ENCODE measurements around the gene VAX1.

The VAX1 gene

DNA sequence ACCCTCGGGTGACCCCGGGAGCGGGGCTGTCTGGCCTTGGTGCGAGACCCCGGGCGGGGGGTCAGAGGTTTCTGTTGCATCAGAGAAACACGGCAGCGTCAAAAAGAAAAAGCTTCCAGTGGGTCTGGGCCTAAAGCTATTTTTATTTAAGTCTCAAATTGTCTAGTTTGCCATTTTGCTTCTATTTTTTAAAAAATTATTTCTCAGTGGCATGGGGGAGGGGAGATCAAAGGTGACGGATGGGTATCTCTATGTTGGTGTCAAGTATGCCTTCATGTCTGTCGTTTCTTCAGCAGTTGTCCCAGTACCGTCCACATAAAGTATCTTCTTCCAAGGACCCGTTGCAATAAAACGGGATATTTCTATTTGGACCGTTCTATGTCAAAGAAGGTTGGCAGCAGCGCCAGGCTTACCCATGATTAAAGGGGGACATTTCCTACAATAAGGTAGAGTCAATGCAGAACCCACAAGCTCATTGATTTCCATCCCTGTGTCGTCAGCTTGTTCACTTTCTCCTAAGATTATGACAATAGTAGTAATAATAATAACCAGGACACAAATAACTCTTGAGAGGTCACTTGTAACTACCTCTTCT lies 26.0 kb upstream of the VAX1 start:
- no peak for DNase-seq

DNA sequence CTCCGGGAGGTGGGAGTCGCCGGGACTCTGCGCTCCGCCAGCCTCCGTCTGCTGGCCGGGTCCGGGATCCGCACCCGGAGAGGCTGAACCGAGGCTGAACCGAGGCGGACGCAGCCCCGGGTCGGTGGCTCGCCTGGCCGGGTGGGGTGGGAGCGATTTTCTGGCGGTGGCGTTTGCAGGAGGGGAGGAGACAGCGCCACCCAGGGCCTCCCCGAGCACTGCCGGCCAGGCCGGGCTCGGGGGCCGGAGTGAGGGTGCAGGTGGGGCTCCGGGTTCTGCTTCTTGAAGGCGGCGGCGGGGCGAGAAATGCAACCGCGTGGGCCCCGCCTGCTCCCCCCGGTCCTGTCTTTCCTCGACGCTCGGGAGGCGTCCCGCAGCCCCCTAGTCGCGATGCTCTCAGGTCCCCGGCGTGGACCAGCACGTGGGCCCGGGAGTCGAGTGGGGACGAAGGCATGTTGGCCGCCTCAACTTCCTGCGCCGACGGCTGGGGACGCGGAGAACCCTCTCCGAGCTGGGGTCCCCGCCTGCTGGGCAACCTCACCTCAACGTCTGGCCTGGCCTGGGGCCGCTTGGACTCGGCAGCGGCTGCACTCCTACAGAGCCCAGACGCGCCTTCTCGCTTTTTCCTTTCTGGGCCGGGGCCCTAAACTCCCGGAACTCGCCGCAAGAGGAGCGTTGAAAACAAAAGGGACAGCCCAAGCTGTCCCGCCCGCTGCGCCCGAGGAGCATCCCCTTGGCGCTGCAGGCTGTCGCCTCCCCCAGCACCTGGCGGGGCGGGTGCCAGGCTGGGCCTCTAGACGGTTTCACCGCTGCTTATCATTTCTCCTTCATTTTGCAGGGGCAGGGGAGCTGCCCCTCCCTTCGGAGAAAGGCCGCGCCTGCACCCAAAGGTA lies 25.2 kb upstream of the VAX1 start:
- no peak for DNase-seq

DNA sequence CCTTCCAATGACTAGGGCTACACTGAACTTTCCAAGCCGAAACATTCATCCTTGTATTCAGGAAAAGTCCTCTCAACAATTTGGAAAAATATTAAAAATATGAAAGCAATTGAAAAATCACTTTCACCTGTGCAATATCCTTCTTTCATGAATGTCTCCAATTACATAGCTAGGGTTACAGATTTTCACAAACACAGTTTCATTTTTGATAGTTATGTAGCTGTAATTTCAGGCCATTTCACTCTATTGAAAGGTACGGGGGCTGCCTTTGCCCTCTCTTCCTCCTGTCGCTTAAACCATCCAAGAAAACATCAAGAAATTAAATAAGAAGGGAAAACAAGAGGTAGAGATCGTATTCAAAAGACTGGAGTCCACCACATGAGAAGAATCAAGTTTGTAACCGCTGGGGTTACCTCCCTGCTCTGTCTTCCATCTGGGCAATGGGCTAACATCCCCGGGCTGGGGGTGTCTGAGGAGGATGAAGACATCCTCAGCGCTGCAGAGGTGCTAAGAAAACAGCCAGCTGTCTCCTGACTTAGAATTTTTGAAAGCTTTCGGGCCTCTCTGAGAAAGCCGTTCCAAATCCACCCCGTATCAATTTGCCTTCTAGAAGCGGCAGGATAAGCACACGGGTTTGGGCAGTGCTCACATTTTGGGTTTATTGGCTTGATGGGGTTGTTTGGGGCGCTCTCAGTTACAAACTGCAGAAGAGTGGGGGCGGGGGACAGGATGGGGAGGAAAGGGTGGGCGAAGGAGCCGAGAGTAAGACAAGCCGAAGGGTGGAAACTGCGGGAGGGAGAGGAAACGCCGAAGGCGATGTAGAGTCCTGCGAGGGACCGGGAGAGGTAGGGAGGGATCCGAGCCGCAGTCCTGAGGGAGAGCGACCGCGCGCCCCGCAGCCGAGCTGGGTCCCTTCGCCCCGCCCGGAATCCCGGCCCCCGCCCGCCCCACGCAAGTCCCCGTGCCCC lies 24.3 kb upstream of the VAX1 start:
- no peak for DNase-seq

DNA sequence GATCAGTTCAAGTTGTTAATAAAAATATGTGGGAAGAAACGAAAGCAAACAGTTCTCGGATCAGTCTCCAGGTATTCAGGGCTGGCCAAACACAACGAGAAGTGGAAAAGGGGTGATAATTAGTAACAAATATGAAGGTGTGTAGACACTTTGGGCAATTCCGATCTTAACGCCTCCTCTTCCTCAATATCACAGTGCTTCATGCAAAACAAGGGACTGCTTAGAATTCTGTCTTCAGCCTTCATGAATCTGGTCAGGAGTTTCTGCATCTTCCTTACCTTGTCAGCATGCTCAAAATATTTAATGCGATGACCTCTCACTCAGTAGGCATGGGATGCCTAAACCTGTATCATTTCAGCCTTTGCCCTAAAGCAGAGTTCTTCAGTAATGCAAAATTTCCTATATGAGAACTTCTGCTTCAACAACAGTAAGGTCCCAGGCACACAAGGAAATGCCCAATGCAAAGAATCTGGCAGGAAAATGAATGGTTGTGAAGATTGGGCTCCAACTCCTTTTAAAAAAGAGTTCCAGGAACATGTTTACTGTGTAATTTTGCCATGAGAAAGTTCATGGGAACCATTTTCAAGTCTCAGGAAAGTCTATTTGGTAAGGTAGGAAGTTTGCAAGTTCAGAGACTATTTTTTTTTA lies 23.4 kb upstream of the VAX1 start:
- DNase-seq = no peak

DNA sequence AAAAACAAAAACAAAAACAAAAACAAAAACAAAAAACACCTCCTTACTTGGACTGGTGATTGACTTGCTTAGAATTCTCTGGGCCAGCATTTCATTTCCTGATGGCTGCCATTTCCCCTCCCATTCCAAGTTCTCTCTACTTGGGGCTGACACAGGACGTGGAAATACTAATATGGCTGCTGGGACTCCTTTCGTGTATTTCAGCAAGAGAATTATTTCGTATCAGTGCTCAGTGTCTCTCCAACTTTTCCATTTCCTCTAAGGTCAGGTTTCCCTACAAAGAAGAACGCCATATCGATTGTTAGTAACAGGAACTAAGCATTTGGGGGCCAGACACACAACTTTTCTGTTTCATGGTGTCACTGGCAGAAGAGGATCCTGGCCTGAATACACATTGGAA lies 22.5 kb upstream of the VAX1 start:
- DNase-seq = no peak

DNA sequence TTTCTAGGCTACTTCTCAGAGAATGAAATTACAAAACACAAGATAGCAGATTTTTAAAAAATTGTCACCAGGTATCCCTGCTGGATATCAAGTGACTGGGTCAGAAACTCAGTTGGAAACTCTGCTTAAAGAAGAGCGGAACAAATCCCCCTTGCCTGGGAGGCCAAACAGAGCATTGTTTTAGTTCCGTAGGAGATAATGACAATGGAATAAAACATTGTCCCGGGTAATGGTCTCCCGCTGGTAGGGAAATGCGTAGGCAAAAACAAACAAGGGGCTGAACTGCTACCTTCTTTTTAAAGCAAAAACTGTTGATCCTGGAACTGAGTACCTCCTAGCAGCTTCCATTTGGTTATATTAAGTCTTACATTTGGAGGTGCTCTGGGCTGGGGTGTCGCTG lies 21.3 kb upstream of the VAX1 start:
- DNase-seq = no peak

DNA sequence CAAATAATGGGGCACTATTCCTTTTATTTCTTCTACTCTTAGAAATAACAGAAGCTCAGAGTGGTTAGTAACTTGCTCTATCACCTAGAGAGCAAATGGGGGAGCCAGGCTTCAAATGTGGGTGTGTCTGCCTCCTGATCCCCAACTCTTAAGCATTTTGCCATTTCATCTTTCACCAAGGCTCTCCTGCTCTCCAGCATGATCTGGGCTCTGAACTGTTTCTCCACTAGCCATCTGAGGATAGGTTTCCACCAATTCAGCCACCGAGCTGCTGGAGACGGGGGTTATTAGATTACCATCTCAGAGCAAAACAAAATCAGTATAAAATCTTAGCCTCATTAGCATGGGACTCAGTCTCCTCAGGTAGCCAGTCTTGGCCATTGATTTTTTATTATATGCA lies 20.2 kb upstream of the VAX1 start:
- no peak for DNase-seq

DNA sequence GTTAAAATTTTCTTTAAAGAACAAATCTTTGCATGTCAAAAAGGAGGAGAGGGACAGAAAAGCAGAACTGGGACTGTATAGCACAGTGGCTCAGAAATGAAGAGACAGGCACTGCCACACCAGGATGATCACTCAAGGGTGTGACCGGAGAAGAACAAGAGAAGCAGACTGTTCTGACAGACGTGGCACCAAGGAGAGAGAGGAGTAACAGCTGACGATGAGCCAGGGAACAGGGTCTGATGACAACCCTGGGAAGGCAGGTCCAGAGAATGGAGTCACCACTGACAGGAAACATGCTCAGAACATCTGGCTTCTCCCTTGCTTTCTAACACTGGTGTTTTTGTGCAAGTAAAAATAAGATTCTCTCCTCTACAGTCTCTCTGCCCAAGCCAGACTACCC lies 14.6 kb upstream of the VAX1 start:
- DNase-seq = no peak

DNA sequence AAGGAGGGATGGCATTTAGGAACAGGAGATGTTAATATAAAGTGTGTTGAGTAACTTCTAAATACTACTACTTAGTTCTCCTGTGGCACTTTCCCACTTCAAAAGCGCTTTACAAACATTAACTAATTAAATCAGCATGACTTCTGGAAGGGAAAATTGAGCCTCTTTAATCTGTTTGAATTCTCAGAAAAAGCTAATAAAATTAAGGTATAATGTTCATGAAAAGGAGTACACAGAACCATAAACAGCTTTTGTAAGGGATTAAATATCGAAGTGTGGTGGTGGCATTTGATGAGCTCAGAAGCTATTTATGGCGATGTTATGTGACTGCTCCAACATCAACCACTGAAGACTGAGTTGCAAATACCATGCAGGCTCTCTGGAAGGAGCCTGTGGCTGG lies 10.2 kb upstream of the VAX1 start:
- DNase-seq = no peak

DNA sequence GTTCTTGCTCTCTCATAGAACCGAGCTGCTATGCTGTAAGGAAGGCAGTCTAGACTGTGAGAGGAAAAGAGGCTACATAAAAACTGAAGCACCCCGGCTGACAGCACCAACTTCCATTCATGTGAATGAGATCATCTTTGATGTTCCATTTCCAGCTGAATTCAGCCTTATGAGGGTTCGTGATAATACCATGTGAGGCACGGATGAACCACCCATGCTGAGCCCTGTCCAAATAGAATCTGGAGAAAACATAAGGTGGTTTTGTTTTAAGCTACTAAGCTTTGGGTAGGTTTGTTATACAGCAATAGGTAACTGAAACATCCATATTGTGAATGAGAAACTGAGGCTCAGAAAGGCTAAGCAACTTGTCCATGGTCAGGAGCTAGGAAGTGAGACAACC lies 6.9 kb upstream of the VAX1 start:
- no peak for DNase-seq

DNA sequence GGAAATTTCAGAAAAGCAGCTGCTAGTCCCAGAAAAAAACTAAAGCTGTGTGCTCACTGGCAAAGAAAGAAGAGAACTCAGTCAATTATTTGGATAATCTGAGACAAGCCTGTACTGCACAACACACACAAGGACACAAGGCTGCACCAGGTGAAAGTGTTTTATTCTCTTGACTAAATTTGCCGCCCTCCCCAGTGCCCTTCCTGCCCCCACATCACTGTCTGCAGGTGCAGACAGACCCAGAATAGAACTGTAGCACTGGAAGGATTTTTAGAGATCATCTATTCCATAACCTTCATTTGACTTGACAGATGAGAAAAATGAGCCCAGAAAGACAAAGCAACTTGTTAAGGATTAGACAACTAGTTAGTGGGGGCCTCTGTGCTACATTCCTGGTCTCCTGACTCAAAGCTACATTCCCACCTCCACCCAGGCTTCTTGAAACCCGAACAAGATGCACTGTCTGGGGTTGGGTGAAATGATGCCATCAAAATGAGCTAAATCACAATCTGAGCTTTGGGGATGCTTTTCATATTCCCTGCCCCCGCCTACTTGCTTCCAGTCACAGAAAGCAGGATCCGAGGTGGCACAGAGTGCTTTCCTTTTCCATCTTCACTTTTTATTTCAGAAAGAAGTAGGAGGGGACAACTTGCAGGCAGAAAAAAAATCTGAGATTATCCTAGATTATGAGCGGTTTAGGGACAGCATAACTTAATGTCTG lies 5.2 kb upstream of the VAX1 start:
- no peak for DNase-seq

DNA sequence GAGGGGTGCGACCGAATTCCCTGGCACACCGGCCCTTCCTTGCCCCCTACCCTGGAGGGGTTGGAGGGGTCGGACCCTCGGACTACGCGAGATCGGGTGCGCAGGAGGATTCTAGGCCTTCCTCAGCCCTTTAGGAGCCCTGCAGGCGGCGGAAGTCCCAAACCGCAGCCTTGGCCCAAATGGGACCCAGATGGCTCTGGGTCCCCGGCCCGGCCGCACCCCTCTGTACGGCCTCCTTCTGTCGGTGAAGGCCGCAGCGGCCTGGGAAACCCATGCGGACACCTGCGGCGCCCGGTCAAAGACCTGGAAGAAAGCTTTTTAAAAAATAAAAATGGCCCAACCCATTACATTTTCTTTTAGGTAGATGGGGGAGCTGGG lies 2.4 kb upstream of the VAX1 start:
- DNase-seq = no peak

DNA sequence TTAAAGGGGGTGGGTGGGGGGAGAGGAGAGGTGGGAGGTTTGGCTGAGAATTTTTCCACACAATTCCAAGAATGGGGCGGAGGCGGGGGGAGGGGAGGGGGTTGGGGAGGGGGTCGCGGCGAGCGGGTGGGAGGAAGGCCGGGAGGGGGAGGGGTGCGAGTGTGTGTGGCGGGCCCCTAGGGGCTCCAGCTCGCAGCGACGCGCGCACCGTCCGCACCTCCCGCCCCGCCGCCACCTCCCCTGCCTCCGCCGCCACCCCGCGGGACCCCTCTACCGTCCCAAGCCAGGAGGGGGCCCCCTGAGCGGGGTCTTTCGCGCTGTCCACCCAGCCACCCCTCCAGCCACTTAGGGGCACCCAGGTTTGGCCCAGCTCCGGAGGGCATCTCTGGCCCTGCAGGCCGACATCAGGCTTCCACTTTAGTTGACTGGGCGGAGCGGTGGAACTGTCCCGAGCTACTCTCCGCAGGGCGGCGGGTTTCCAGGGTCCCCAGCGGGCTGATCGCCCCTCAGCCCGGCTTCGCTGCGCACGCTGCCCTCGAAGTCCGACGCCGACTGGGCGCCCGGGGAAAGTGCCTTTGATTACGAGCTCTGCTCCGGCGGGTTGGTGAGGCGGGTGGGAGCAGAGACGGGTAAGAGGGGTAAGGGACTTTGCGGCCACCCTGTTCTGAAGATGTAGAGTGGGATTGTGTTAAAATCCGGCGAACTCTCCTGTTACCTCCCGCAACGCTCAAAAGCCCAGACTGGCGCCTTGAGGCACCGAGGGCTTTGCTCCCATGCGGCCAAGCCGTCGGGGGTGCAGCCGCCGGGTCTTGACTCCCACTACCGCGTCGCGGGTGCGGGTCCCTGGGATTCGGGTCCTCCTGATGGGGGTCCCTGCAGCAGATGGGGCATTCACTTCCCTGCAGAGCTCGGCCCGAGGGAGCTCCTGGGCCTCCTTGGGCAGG lies 1.8 kb upstream of the VAX1 start:
- no peak for DNase-seq

DNA sequence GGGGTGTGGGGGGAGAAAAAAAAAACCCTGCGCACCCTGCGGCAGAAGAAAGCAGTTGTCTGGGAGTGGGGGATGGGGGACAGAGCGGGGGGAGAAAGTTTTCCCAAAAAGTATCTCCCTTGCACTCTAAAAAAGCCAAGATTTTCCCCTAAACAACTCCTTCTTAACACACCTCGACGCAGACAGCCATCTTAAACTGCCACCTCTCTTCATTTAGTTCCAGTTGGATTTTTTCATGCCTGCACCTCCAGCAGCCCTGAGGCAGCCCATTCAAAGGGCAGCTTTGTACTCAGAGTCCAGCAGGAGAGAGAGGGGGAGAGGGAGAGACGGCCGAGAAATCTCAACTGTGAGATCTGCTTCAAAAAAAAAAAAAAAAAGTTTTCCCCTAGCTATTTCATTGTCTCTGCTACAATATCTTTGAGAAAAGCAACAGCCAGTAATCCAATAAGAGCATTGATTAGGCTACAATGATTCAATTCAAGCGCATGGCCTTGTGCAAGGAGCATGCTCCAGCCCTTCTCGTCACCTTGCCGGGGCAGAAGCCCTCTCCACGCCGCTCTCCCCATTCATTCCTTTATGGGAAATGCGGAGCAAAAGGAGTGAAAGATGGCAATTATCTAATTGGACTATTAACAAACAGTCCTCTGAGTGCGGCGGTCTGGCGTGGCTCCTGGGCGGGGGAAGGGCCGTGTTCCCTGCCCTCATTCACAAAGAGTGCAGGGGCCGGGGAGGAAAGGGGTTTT lies 939 bp upstream of the VAX1 start:
- peak; percentile 34 for DNase-seq

DNA sequence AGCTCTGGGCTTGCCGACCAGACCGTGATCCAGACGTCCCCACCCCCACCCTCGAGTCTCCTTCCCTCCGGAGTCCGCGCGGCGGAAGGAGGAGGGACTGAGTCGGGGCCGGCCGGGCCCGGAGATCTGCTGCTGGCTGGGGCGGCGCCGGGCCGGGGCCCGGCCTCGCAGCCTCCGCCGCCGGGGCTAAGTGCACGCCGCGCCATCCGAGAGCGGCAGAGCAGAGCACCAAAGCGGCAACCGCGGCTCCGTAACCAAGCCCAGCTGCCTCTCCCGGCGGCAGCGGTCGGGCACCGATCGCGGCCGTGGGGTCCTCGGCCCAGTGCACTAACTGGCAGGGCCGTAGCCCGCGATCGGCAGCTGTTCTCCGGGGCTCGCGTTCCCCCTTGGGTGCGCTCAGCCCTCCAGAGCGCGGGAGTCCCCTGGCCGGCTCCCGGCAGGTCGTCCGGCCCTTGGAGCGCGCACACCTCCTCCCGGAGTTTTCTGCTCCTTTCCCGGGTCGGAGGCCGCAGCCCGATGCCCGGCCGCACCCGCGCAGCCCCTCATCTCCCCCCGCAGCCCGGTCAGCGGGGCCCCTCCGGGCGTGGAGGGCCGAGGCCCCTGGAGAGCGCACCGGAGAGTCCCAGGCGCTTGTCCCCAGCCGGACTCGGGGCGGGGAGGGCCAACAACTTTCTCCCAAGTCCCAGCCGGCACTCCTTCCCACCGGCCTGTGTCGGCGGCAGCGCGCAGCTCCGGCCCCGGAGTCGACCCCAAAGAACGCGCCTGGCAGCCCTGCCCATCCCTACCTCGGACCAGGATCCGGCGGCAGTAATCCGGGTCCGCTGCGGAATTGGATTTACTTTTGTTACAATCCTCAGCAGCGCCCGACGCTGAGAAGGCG lies 799 bp downstream of the VAX1 start:
- peak; percentile 26 for DNase-seq

DNA sequence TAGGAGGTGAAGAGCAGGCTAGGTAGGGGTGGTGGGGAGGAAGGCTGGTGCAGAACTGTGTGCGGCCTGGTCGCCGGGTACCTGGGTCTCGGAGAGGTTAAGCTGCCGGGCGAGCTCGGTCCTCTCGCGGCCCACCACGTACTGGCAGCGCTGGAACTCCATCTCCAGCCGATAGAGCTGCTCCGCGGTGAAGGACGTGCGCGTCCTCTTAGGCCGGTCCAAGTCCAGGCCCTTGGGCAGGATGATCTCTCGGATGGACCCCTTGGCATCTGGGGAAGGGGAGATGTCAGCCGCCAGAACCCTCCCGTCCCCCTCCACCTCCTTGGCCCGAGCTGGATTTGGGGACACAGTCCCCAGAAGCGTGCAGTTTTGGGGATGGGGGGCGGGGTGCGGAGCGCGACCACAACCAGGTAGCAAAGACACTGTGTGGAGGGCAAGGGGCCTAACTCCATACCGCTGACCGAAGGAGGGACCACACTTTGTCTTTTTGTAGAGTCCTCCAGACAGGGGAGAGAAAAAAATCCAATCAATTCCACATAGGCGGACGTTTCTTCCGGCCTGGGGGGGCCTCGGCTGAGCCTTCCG lies 1.6 kb downstream of the VAX1 start:
- DNase-seq = no peak

DNA sequence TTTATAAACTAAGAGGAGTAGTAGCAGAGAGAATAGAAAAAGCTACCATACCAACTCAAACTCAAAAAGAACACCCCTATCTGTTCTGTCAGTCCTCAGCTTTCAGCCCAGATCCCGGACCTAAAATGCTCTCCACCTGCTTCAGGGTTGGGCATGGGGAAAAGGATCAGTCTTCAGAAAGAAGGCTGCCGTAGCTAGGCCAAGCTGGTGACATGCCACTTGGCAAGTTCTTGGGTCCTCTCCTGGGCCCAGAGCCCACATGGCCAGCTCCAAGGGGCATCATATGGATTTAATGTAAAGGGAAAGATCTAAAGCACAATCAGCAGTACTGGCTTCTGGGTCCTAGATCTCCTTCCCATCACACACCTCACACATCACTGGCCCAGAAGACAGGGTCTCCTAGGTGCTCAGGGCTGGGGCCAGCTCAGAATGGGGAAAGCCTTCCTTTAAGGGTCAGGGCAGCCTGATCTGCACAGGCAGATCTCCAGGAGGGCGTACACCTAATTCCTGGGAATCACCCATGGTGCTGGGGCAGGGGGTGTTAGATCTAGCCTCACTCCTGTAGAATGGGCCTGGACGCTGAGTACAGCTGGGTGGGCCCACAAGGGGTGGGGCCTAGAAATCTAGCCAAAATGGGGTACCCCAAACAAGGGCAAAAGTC lies 2.5 kb downstream of the VAX1 start:
- no peak for DNase-seq

DNA sequence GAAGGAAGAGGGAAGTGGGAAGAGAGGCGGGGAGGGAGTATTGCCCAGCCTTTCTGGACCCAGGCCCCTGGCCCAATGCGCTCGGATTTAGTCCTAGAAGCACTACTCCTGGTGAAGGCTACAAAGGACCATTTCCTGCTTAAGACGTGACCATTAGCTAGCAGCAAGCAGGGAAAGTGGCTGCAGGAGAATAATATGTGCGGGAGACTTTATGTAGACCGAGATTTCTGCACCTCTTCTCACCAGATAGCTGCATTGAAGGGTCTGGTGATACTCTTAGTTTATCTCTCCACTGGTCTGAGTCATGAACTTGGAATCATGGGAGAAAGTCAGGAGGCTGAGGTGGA lies 3.1 kb downstream of the VAX1 start:
- DNase-seq = no peak

All from NCI-H1105 (cell line).